Measurements from ENCODE around the gene PIK3C2G. TPM values are rescaled to one million over a fixed set of nuclear protein-coding genes. Genes with fewer than 3 reads are reported as not detected.

Gene PIK3C2G
- total and polyA plus RNA-seq, 8 donors = 0.60 to 3.2 (median 1.5) TPM

GRCh38 chr12:18261906-18262305 lies 588 bp downstream of the PIK3C2G start:
- intact Hi-C loops (cut with DNase I) = no loop called here
- no peak for FAIRE-seq
- H3K4me3 ChIP-seq = no peak overlapping the region

GRCh38 chr12:18262514-18262913 lies 1.2 kb downstream of the PIK3C2G start:
- ATAC-seq = no peak
- H3K4me3 ChIP-seq = no peak overlapping the region

More at GRCh38 chr12:18261906-18262305, 588 bp downstream of the PIK3C2G start:
- H3K4me1 ChIP-seq = no peaks in the 10 kb centered on the region
- no peaks in the 10 kb centered on the region for H3K9me3 ChIP-seq
- peak overlapping the region in 2 of 4 donors; percentile 1 to 44 for H3K27ac ChIP-seq
- TF ChIP-seq CTCF (IDR thresholded peaks at IDR 0.05) = no peak
- ATAC-seq (peak in 2 of 4 donors; percentile 43 to 45), DNase-seq (no peak)
- H3K27me3 ChIP-seq = peaks cover 0 to 3% (median 0%) of the 10 kb centered on the region in 4 donors
- H3K36me3 ChIP-seq = no peaks in the 10 kb centered on the region
- 59 to 69% methylated on average over 5 of the region's 5 CpGs for WGBS, 2 donors

GRCh38 chr12:18264581-18265075 lies 3.3 kb downstream of the PIK3C2G start:
- Histone ChIP-seq H3K27ac (peak overlapping the region in 1 of 4 donors; percentile 4), H3K9me3 (no peaks in the 10 kb centered on the region), H3K4me1 (no peaks in the 10 kb centered on the region), H3K27me3 (peaks cover 0 to 3% (median 0%) of the 10 kb centered on the region in 4 donors), H3K36me3 (no peaks in the 10 kb centered on the region), H3K4me3 (no peak overlapping the region)
- DNase-seq (no peak), ATAC-seq (no peak), FAIRE-seq (no peak)
- intact Hi-C loops (cut with DNase I) = no loop called here
- WGBS, 2 donors = 55 to 78% methylated on average over 1 of the region's 1 CpG
- no peak for TF ChIP-seq CTCF (IDR thresholded peaks at IDR 0.05)

More at GRCh38 chr12:18262514-18262913, 1.2 kb downstream of the PIK3C2G start:
- FAIRE-seq = no peak
- H3K27me3 ChIP-seq = peaks cover 0 to 3% (median 0%) of the 10 kb centered on the region in 4 donors
- DNase-seq = no peak
- intact Hi-C loops (cut with DNase I) = no loop called here
- no peak for TF ChIP-seq CTCF (IDR thresholded peaks at IDR 0.05)
- H3K4me1 ChIP-seq = no peaks in the 10 kb centered on the region
- no peaks in the 10 kb centered on the region for H3K36me3 ChIP-seq
- 34 to 59% methylated on average over 2 of the region's 2 CpGs for WGBS, 2 donors
- H3K9me3 ChIP-seq = no peaks in the 10 kb centered on the region
- H3K27ac ChIP-seq = no peak overlapping the region

- no peak for DNase-seq
- TF ChIP-seq CTCF (IDR thresholded peaks at IDR 0.05) = no peak
- no peak overlapping the region for H3K4me3 ChIP-seq
- no peak for ATAC-seq
- no peak overlapping the region for H3K27ac ChIP-seq
- intact Hi-C loops (cut with DNase I) = no loop called here
- no peak for FAIRE-seq
- H3K27me3 ChIP-seq = peaks cover 0 to 3% (median 0%) of the 10 kb centered on the region in 4 donors
- H3K36me3 ChIP-seq = no peaks in the 10 kb centered on the region
- 62 to 74% methylated on average over 9 of the region's 9 CpGs for WGBS, 2 donors
- H3K9me3 ChIP-seq = no peaks in the 10 kb centered on the region
- no peaks in the 10 kb centered on the region for H3K4me1 ChIP-seq
These were observed 6.2 kb downstream of the PIK3C2G start for GRCh38 chr12:18267427-18268099.

GRCh38 chr12:18270958-18271460 lies 9.7 kb downstream of the PIK3C2G start:
- 71 to 81% methylated on average over 3 of the region's 3 CpGs for whole genome bisulfite sequencing, 2 donors
- Histone ChIP-seq H3K9me3 (no peaks in the 10 kb centered on the region), H3K27ac (no peak overlapping the region), H3K27me3 (no peaks in the 10 kb centered on the region), H3K36me3 (no peaks in the 10 kb centered on the region), H3K4me3 (no peak overlapping the region), H3K4me1 (no peaks in the 10 kb centered on the region)
- no peak for TF ChIP-seq CTCF (IDR thresholded peaks at IDR 0.05)
- ATAC-seq (no peak), FAIRE-seq (no peak), DNase-seq (no peak)
- intact Hi-C loops (cut with DNase I) = no loop called here

All from pancreas (tissue), 10 donors.